BJ (cell line): ENCODE measurements around the gene SARDH. TPM values are rescaled to one million over a fixed set of nuclear protein-coding genes. Genes with fewer than 3 reads are reported as not detected.

Experiments
- CTCF ChIA-PET: fragments of 350-600 bp; formaldehyde crosslinking; extraction: SDS; loops from one replicate; lab custom pipeline; 2021; ENCODE audit warnings: antibody characterized with exemption, inconsistent platforms; lab: Yijun Ruan, JAX
- POLR2A ChIA-PET: fragments of 300-600 bp; sonication (Branson Sonifier 250); formaldehyde crosslinking; extraction: SDS; loops from one replicate; lab custom pipeline; 2021; ENCODE audit warnings: antibody characterized with exemption; lab: Charles Lee
- DNase-seq: peaks from one replicate; pipeline ENCODE4 v3.0.0-alpha.2; 2011; ENCODE audit warnings: low read depth
- H3K27me3 ChIP-seq: 2 replicates; pipeline ENCODE4 v1.6.0; 2011; ENCODE audit warnings: low read length; ENCODE audit not compliant: control insufficient read depth, insufficient read depth
- H3K36me3 ChIP-seq: 2 replicates; pipeline ENCODE4 v1.5.1; 2011; ENCODE audit warnings: low read length; ENCODE audit not compliant: control insufficient read depth, insufficient read depth
- H3K4me3 ChIP-seq: 2 replicates; pipeline ENCODE4 v1.5.1; 2011; ENCODE audit warnings: low read depth, mild to moderate bottlenecking, control low read depth, low read length
- CTCF ChIP-seq: IDR thresholded peaks from 2 replicates; pipeline ENCODE4 v1.5.1; 2011; ENCODE audit warnings: low read depth, mild to moderate bottlenecking, control low read depth, inconsistent platforms, low read length, moderate library complexity; ENCODE audit not compliant: insufficient read depth
- polyA plus RNA-seq: library from polyadenylated mRNA; depleted of rRNA; stranded (reverse); fragments of >200 nt; gene quantifications from 2 replicates; pipeline ENCODE4 v1.2.3, GENCODE V29; 2011

The SARDH gene
- polyA plus RNA-seq, 1 experiment = 0.53 TPM

DNA sequence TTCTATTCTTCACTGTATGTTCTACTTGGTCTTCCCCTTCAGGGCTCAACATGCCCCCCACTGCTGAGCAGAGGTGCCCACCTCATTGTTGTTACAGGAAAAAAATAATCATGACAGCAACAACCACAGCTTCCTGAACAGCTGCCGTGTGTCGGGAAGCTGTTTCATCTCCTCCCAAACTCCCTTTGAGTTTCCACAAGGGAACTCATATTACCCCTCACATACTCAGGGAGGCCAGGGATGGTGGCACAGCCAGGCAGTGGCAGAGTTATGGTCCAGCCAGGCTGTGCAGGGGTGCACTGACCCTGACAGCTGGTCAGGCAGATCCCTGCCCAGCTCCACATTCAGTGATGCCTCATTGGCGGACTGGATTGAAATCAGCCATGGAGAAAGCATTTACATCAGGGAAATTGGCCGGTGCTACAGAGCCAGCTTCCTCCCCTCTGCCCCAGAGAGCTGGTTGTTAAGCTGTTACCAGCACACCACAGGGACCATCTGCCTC lies 37.3 kb downstream of the SARDH start:
- DNase-seq = no peak
- no peak overlapping the region for H3K4me3 ChIP-seq
- ChIA-PET POLR2A (no interaction called here), CTCF (interaction anchor here (1.2 to 2.5 kb wide), 3 partner anchors 13 to 293 kb away, joined by 4 to 8 read pairs (median 5); no protein-coding TSS in a partner anchor)
- H3K36me3 ChIP-seq = no peaks in the 10 kb centered on the region
- H3K27me3 ChIP-seq = peaks cover 14% of the 10 kb centered on the region
- TF ChIP-seq CTCF = no peak

DNA sequence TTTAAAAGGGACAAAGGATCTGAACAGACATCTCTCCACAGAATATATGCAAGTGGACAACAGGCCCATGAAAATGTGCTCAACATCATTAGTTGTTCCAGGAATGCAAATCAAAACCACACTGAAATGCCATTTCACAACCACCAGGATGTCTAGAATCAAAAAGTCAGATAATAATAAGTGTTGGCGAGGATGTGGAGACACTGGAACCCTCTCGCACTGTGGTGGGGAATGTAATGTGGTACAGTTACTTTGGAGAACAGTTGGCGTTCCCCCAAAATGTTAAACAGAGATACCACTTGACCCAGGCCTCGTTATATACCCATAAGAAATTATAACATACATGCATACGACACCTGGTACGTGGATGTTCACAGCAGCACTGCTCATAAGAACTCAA lies 38.6 kb downstream of the SARDH start:
- Histone ChIP-seq H3K27me3 (peaks cover 14% of the 10 kb centered on the region), H3K36me3 (no peaks in the 10 kb centered on the region), H3K4me3 (no peak overlapping the region)
- TF ChIP-seq CTCF = no peak
- CTCF ChIA-PET = no interaction called here
- POLR2A ChIA-PET = no interaction called here
- no peak for DNase-seq

DNA sequence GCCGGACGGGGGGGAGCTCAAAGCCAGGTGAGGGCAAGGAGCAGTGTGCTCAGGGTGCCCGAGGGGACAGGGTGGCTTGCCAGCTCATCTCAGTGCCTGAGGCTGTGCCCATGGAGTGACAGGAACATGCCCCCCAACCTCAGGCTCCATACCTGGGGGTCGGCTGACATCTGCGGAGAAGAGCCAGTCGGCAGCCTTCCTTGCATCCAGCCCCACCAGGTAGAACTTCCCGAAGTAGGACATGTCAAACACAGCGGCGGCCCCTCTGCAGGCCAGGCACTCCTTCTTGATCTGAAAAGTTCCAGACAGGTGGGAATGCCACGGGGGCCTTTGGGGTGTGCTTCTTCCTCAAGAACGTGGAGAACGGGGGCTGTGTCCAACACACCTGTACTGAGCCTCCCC lies 42.1 kb downstream of the SARDH start:
- TF ChIP-seq CTCF = no peak
- ChIA-PET CTCF (no interaction called here), POLR2A (no interaction called here)
- Histone ChIP-seq H3K36me3 (no peaks in the 10 kb centered on the region), H3K27me3 (peaks cover 7% of the 10 kb centered on the region; the same call in 1 of the 2 replicates), H3K4me3 (no peak overlapping the region)
- no peak for DNase-seq

GRCh38 chr9:133694686-133695085 lies 43.5 kb downstream of the SARDH start:
- TF ChIP-seq CTCF = no peak
- POLR2A ChIA-PET = no interaction called here
- CTCF ChIA-PET = no interaction called here
- Histone ChIP-seq H3K36me3 (no peaks in the 10 kb centered on the region), H3K4me3 (no peak overlapping the region), H3K27me3 (peaks cover 4% of the 10 kb centered on the region; the same call in 1 of the 2 replicates)
- no peak for DNase-seq

GRCh38 chr9:133693703-133694529 lies 44.2 kb downstream of the SARDH start:
- no peak for DNase-seq
- CTCF ChIA-PET = no interaction called here
- Histone ChIP-seq H3K4me3 (no peak overlapping the region), H3K36me3 (no peaks in the 10 kb centered on the region), H3K27me3 (peaks cover 4% of the 10 kb centered on the region; the same call in 1 of the 2 replicates)
- POLR2A ChIA-PET = no interaction called here
- TF ChIP-seq CTCF = no peak
